ENCODE results near the gene LRRC43.
"Not testable (repeated sequence)": the region's sequence is repeated elsewhere in the genome, so short reads cannot be mapped to it uniquely, and the experiment has no call there.

The LRRC43 gene

GRCh38 chr12:122159882-122160281 is 23.0 kb upstream of the LRRC43 start:
- no peak for DNase-seq

GRCh38 chr12:122160761-122161160 is 22.2 kb upstream of the LRRC43 start:
- no peak for DNase-seq

- no peak for DNase-seq
These were observed 21.2 kb upstream of the LRRC43 start for GRCh38 chr12:122161682-122162081.

GRCh38 chr12:122162976-122163375 is 19.9 kb upstream of the LRRC43 start:
- no peak for DNase-seq

GRCh38 chr12:122166422-122167349 is 16.2 kb upstream of the LRRC43 start:
- no peak for DNase-seq

- DNase-seq, result no peak
These were observed 15.5 kb upstream of the LRRC43 start for GRCh38 chr12:122167356-122167925.

GRCh38 chr12:122168492-122168891 is 14.4 kb upstream of the LRRC43 start:
- no peak for DNase-seq

- no peak for DNase-seq
These were observed 11.5 kb upstream of the LRRC43 start for GRCh38 chr12:122171399-122171798.

GRCh38 chr12:122172262-122172939 is 10.5 kb upstream of the LRRC43 start:
- no peak for DNase-seq

- no peak for DNase-seq
These were observed 8.6 kb upstream of the LRRC43 start, which contains the start of gene IL31 for GRCh38 chr12:122174155-122174845. TSS of gene IL31 (minus strand) at chr12:122174221. CDS start at chr12:122174172, 49 bp downstream.

- DNase-seq, result not testable (repeated sequence)
These were observed 6.5 kb upstream of the LRRC43 start for GRCh38 chr12:122176473-122176872.

GRCh38 chr12:122183588-122183940 is 641 bp downstream of the LRRC43 start:
- DNase-seq, result no peak

- DNase-seq, result no peak
These were observed 1.6 kb downstream of the LRRC43 start for GRCh38 chr12:122184517-122184916.

- no peak for DNase-seq
These were observed 2.2 kb downstream of the LRRC43 start for GRCh38 chr12:122185079-122185478.

GRCh38 chr12:122185494-122186082 is 2.7 kb downstream of the LRRC43 start:
- DNase-seq, result no peak

- DNase-seq, result no peak
These were observed 4.5 kb downstream of the LRRC43 start for GRCh38 chr12:122187466-122187865.

- DNase-seq, result no peak
These were observed 6.9 kb downstream of the LRRC43 start for GRCh38 chr12:122189626-122190475.

- no peak for DNase-seq
These were observed 8.1 kb downstream of the LRRC43 start for GRCh38 chr12:122190842-122191668.

GRCh38 chr12:122192441-122192840 is 9.5 kb downstream of the LRRC43 start:
- DNase-seq, result no peak

- DNase-seq, result no peak
These were observed 11.9 kb downstream of the LRRC43 start for GRCh38 chr12:122194804-122195203.

GRCh38 chr12:122195405-122195804 is 12.5 kb downstream of the LRRC43 start:
- DNase-seq, result no peak
